ENCODE measurements around the gene CD300A. TPM values are rescaled to one million over a fixed set of nuclear protein-coding genes. Genes with fewer than 3 reads are reported as not detected.

CD300A gene
- total and polyA plus RNA-seq, 4 donors = 2.2 to 11.5 (median 8.0) TPM

GRCh38 chr17:74527756-74528155, 61.3 kb downstream of the CD300A start:
- WGBS = 83% methylated on average over 8 of the region's 8 CpGs
- H3K9ac ChIP-seq (ENCODE audit: low read depth in 1 of 2, low read length in 2 of 2) = no peak overlapping the region
- H3K4me1 ChIP-seq (ENCODE audit: control insufficient read depth in 4 of 4, insufficient read depth in 4 of 4, low read length in 3 of 4) = no peaks in the 10 kb centered on the region
- TF ChIP-seq ZBTB33 (IDR thresholded peaks at IDR 0.05) (no peak), REST (IDR thresholded peaks at IDR 0.05) (no peak)
- peaks cover 0 to 3% (median 0%) of the 10 kb centered on the region in 4 donors for H3K27me3 ChIP-seq (ENCODE audit: control insufficient read depth in 4 of 4, insufficient read depth in 4 of 4, low read length in 3 of 4)
- H3K36me3 ChIP-seq (ENCODE audit: control insufficient read depth in 4 of 4, insufficient read depth in 3 of 4, low read depth in 1 of 4, low read length in 3 of 4) = no peaks in the 10 kb centered on the region
- no peaks in the 10 kb centered on the region for H3K9me3 ChIP-seq (ENCODE audit: control insufficient read depth in 4 of 4, low read length in 3 of 4)
- no peak overlapping the region for H3K4me3 ChIP-seq (ENCODE audit: low read depth in 1 of 3, low read length in 3 of 3)
- no peak overlapping the region for H3K27ac ChIP-seq (ENCODE audit: low read depth in 1 of 2, low read length in 2 of 2)
- DNase-seq (ENCODE audit: low spot score) = no peak

GRCh38 chr17:74528491-74529199, 62.2 kb downstream of the CD300A start:
- Histone ChIP-seq H3K4me1 (ENCODE audit: control insufficient read depth in 4 of 4, insufficient read depth in 4 of 4, low read length in 3 of 4) (no peaks in the 10 kb centered on the region), H3K9me3 (ENCODE audit: control insufficient read depth in 4 of 4, low read length in 3 of 4) (no peaks in the 10 kb centered on the region), H3K27me3 (ENCODE audit: control insufficient read depth in 4 of 4, insufficient read depth in 4 of 4, low read length in 3 of 4) (peaks cover 0 to 3% (median 0%) of the 10 kb centered on the region in 4 donors), H3K4me3 (ENCODE audit: low read depth in 1 of 3, low read length in 3 of 3) (no peak overlapping the region), H3K36me3 (ENCODE audit: control insufficient read depth in 4 of 4, insufficient read depth in 3 of 4, low read depth in 1 of 4, low read length in 3 of 4) (no peaks in the 10 kb centered on the region), H3K27ac (ENCODE audit: low read depth in 1 of 2, low read length in 2 of 2) (peak overlapping the region in 1 of 2 donors; percentile 43), H3K9ac (ENCODE audit: low read depth in 1 of 2, low read length in 2 of 2) (no peak overlapping the region)
- TF ChIP-seq FOXA2 (IDR thresholded peaks at IDR 0.05) = no peak
- no peak for TF ChIP-seq REST (IDR thresholded peaks at IDR 0.05)
- no peak for TF ChIP-seq HNF4A (conservative IDR thresholded peaks at IDR 0.05)
- TF ChIP-seq EGR1 (IDR thresholded peaks at IDR 0.05; ENCODE audit: low read depth in 2 of 2) = no peak
- TF ChIP-seq GABPA (IDR thresholded peaks at IDR 0.05 in 1 of 2, conservative IDR thresholded peaks at IDR 0.05 in 1 of 2) = no peak
- no peak for TF ChIP-seq FOXA1 (IDR thresholded peaks at IDR 0.05)
- no peak for TF ChIP-seq RAD21 (IDR thresholded peaks at IDR 0.05)
- TF ChIP-seq ZBTB33 (IDR thresholded peaks at IDR 0.05) = no peak
- TF ChIP-seq HNF4G (IDR thresholded peaks at IDR 0.05) = no peak
- no peak for TF ChIP-seq JUND (IDR thresholded peaks at IDR 0.05)
- TF ChIP-seq YY1 (IDR thresholded peaks at IDR 0.05) = no peak
- no peak for TF ChIP-seq TAF1 (conservative IDR thresholded peaks at IDR 0.05)
- TF ChIP-seq ATF3 (IDR thresholded peaks at IDR 0.05) = no peak
- TF ChIP-seq NR2F2 (IDR thresholded peaks at IDR 0.05) = no peak
- no peak for TF ChIP-seq MAX (IDR thresholded peaks at IDR 0.05)
- no peak for TF ChIP-seq SP1 (IDR thresholded peaks at IDR 0.05)
- no peak for TF ChIP-seq CTCF (IDR thresholded peaks at IDR 0.05; ENCODE audit: low read depth, low read length, missing input control)
- no peak for TF ChIP-seq RXRA (IDR thresholded peaks at IDR 0.05)
- peak; percentile 16 for DNase-seq (ENCODE audit: low spot score)
- 70% methylated on average over 8 of the region's 8 CpGs for WGBS

Measured in liver (tissue), 9 donors.